HepG2 (cell line): ENCODE measurements around the gene ULBP2. TPM values are rescaled to one million over a fixed set of nuclear protein-coding genes. Genes with fewer than 3 reads are reported as not detected.

Experiments
- AHDC1 ChIP-seq: sonication (generic); formaldehyde crosslinking; IDR thresholded peaks from 2 replicates; pipeline ENCODE4 v1.5.1; 2020; ENCODE audit warnings: mild to moderate bottlenecking, missing genetic modification reagents, borderline replicate concordance
- ATM ChIP-seq: fragments of 450-650 bp; IDR thresholded peaks from 2 replicates; pipeline ENCODE4 v1.7.1; 2017; ENCODE audit warnings: mild to moderate bottlenecking, borderline replicate concordance
- ATRX ChIP-seq: sonication (generic); formaldehyde crosslinking; IDR thresholded peaks from 2 replicates; pipeline ENCODE4 v1.4.0; 2020; ENCODE audit warnings: missing genetic modification reagents, borderline replicate concordance
- GABPB1 ChIP-seq: IDR thresholded peaks from 2 replicates; pipeline ENCODE4 v1.6.1; 2016; ENCODE audit warnings: mild to moderate bottlenecking, missing genetic modification reagents, moderate library complexity, missing compliant biosample characterization
- GATAD2A ChIP-seq: IDR thresholded peaks from 2 replicates; pipeline ENCODE4 v1.6.1; 2016
- LRRFIP1 ChIP-seq: sonication (generic); formaldehyde crosslinking; conservative IDR thresholded peaks from 2 replicates; pipeline ENCODE4 v1.4.0; 2020; ENCODE audit warnings: missing genetic modification reagents
- MIER2 ChIP-seq: IDR thresholded peaks from 2 replicates; pipeline ENCODE4 v1.6.1; 2016; ENCODE audit warnings: missing biosample characterization, missing genetic modification reagents
- NR2C2 ChIP-seq: sonication (generic); formaldehyde crosslinking; IDR thresholded peaks from 2 replicates; pipeline ENCODE4 v1.4.0; 2020; ENCODE audit warnings: missing genetic modification reagents, mild to moderate bottlenecking, moderate library complexity, borderline replicate concordance
- PTBP1 ChIP-seq: fragments of 200-400 bp; formaldehyde crosslinking; IDR thresholded peaks from 2 replicates; pipeline ENCODE4 v1.6.1; 2018; ENCODE audit warnings: low read length, low read depth; ENCODE audit not compliant: poor library complexity, severe bottlenecking
- RAD21 ChIP-seq: fragments of 450-650 bp; formaldehyde crosslinking; IDR thresholded peaks from 2 replicates; pipeline ENCODE4 v1.5.0; 2020; ENCODE audit warnings: mild to moderate bottlenecking
- SP5 ChIP-seq: IDR thresholded peaks from 2 replicates; pipeline ENCODE4 v1.6.1; 2016; ENCODE audit warnings: low read depth, borderline replicate concordance
- TARDBP ChIP-seq: sonication (generic); formaldehyde crosslinking; IDR thresholded peaks from 2 replicates; pipeline ENCODE4 v1.8.0; 2022; ENCODE audit warnings: mild to moderate bottlenecking, missing genetic modification reagents
- XRCC5 ChIP-seq: fragments of 200-400 bp; formaldehyde crosslinking; optimal IDR thresholded peaks from 2 replicates; pipeline ENCODE3; 2017; ENCODE audit warnings: mild to moderate bottlenecking, low read length
- ZNF350 ChIP-seq: sonication (generic); formaldehyde crosslinking; IDR thresholded peaks from 2 replicates; pipeline ENCODE4 v1.4.0; 2020; ENCODE audit warnings: mild to moderate bottlenecking, low read depth, missing genetic modification reagents, borderline replicate concordance
- ZNF503 ChIP-seq: sonication (generic); formaldehyde crosslinking; IDR thresholded peaks from 2 replicates; pipeline ENCODE4 v1.4.0; 2020; ENCODE audit warnings: missing genetic modification reagents
- ZNF557 ChIP-seq: sonication (generic); formaldehyde crosslinking; IDR thresholded peaks from 2 replicates; pipeline ENCODE4 v1.4.0; 2020; ENCODE audit warnings: missing genetic modification reagents
- ZNF737 ChIP-seq: sonication (generic); formaldehyde crosslinking; IDR thresholded peaks from 2 replicates; pipeline ENCODE4 v1.5.0; 2020; ENCODE audit warnings: missing genetic modification reagents, mild to moderate bottlenecking, borderline replicate concordance
- polyA plus RNA-seq, 8 experiments: library from polyadenylated mRNA; depleted of rRNA in 3 of 8; stranded (reverse) in 7 of 8; unstranded in 1 of 8; fragments of >200 nt; fragmentation: Illumina TruSeq in 4 of 8; extraction: Trizol in 4 of 8; gene quantifications; 2 replicates each; pipeline versions ENCODE4 v1.2.1 to v1.2.3, GENCODE V29; 2011 to 2016; ENCODE audit warnings: low read depth in 4 of 8, missing spikeins in 1 of 8, mixed read lengths in 1 of 8; ENCODE audit not compliant: insufficient read depth in 1 of 8
- total RNA-seq, 5 experiments: library from RNA; depleted of rRNA; stranded (reverse); fragments of >200 nt; fragmentation: Illumina TruSeq; extraction: Trizol; gene quantifications; 2 replicates each; pipeline ENCODE4 v1.2.3, GENCODE V29; 2016; ENCODE audit warnings: low read depth in 1 of 5
- TF ChIP-seq, protein P1 (sequence below): sonication (generic); formaldehyde crosslinking; IDR thresholded peaks from 2 replicates; pipeline ENCODE4 v1.8.0; 2022; ENCODE audit warnings: mild to moderate bottlenecking, missing genetic modification reagents, moderate library complexity

The ULBP2 gene
- total and polyA plus RNA-seq, 2 of the 13 experiments (the other 11 are each of a cell fraction or from before 2014, with no cell fraction given), result not detected

DNA sequence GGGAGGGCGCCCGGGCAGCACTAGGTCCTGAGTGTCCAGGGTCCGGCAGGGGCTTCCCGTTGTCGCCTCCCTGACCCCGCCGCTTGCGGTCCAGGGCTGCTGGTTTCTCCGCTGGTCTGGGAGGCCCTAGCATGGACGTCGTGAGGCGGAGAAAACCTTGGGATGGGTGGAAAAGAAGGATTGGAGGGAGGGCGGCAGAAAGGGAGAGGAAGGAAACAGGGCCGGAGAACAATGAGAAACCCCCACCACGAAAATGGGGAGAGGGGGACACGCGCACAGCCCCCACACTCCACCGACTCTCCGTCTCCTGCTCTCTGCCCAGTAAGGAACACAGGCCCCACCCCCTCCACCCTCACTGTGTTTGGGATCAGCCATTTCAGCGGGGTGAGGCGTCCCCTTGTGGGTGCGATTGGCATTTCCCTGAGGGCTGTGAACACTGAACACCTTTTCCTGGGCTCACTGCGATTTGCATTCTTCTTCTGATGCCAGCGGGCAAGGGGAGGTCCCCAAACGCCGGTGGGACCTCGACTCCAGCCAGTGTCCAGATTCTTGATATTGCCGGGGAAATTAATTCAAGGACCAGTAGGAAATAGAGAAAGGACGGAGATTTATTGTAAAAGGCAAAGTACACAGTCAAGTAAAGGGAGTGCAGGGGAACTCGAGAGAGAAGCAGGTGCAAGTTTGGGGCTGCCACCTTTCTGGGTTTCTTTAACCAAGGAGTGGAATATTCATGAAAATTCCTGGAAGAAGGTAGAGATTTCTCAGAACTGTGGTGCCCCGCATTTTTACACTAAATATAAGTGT is 15.6 kb upstream of the ULBP2 start (continued):
- TF ChIP-seq AHDC1 (0 out of 2 replicates have a peak, but pooled peaks have one; percentile 50), ZNF557 (CRISPR knock-in tag) (no peak), TARDBP (CRISPR knock-in tag) (peak; percentile 57; the same call in 1 of the 2 replicates), NR2C2 (CRISPR knock-in tag) (no peak; the same call in 1 of the 2 replicates), ZNF737 (CRISPR knock-in tag) (no peak), XRCC5 (peak; percentile 93), GATAD2A (CRISPR knock-in tag) (peak; percentile 65), PTBP1 (no peak), GABPB1 (CRISPR knock-in tag) (peak; percentile 11), ATRX (CRISPR knock-in tag) (no peak), LRRFIP1 (no peak), MIER2 (0 out of 2 replicates have a peak, but pooled peaks have one; percentile 53), SP5 (CRISPR knock-in tag) (peak; percentile 65), ATM (no peak), ZNF503 (CRISPR knock-in tag) (no peak), ZNF350 (CRISPR knock-in tag) (peak; percentile 61; the same call in 1 of the 2 replicates), RAD21 (CRISPR knock-in tag) (peak; percentile 93)
- TF ChIP-seq, protein P1, sequence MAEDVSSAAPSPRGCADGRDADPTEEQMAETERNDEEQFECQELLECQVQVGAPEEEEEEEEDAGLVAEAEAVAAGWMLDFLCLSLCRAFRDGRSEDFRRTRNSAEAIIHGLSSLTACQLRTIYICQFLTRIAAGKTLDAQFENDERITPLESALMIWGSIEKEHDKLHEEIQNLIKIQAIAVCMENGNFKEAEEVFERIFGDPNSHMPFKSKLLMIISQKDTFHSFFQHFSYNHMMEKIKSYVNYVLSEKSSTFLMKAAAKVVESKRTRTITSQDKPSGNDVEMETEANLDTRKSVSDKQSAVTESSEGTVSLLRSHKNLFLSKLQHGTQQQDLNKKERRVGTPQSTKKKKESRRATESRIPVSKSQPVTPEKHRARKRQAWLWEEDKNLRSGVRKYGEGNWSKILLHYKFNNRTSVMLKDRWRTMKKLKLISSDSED, result no peak
